ENCODE data around the gene LSMEM2.
A peak's percentile ranks its signal among the peaks of the same experiment; 100 is the strongest.
"Not testable (repeated sequence)": the region's sequence is repeated elsewhere in the genome, so short reads cannot be mapped to it uniquely, and the experiment has no call there.

Gene LSMEM2

GRCh38 chr3:50245831-50246516, 32.9 kb upstream of the LSMEM2 start:
- peak; percentile 96 for DNase-seq (ENCODE audit: low read depth)

GRCh38 chr3:50246517-50246954, 32.4 kb upstream of the LSMEM2 start:
- peak; percentile 54 for DNase-seq (ENCODE audit: low read depth)

- DNase-seq (ENCODE audit: low read depth) = no peak
Observed at GRCh38 chr3:50248387-50248786, 30.5 kb upstream of the LSMEM2 start.

- no peak for DNase-seq (ENCODE audit: low read depth)
Observed at GRCh38 chr3:50249457-50249856, 29.4 kb upstream of the LSMEM2 start.

GRCh38 chr3:50250514-50250913, 28.4 kb upstream of the LSMEM2 start:
- no peak for DNase-seq (ENCODE audit: low read depth)

- DNase-seq (ENCODE audit: low read depth) = no peak
Observed at GRCh38 chr3:50251220-50251619, 27.7 kb upstream of the LSMEM2 start.

- no peak for DNase-seq (ENCODE audit: low read depth)
Observed at GRCh38 chr3:50254577-50255250, 24.2 kb upstream of the LSMEM2 start.

GRCh38 chr3:50255251-50255615, 23.7 kb upstream of the LSMEM2 start:
- no peak for DNase-seq (ENCODE audit: low read depth)

GRCh38 chr3:50256978-50257890, 21.7 kb upstream of the LSMEM2 start:
- DNase-seq (ENCODE audit: low read depth) = no peak

- DNase-seq (ENCODE audit: low read depth) = no peak
Observed at GRCh38 chr3:50258029-50258680, 20.7 kb upstream of the LSMEM2 start.

GRCh38 chr3:50258979-50259378, 19.9 kb upstream of the LSMEM2 start:
- DNase-seq (ENCODE audit: low read depth) = no peak

GRCh38 chr3:50259432-50260026, 19.4 kb upstream of the LSMEM2 start:
- DNase-seq (ENCODE audit: low read depth) = no peak

- peak; percentile 78 for DNase-seq (ENCODE audit: low read depth)
Observed at GRCh38 chr3:50260027-50260941, 18.6 kb upstream of the LSMEM2 start.

- DNase-seq (ENCODE audit: low read depth) = no peak
Observed at GRCh38 chr3:50260942-50261441, 17.9 kb upstream of the LSMEM2 start.

- DNase-seq (ENCODE audit: low read depth) = no peak
Observed at GRCh38 chr3:50261505-50261904, 17.4 kb upstream of the LSMEM2 start.

GRCh38 chr3:50262200-50262599, 16.7 kb upstream of the LSMEM2 start:
- not testable (repeated sequence) for DNase-seq (ENCODE audit: low read depth)

- DNase-seq (ENCODE audit: low read depth) = no peak
Observed at GRCh38 chr3:50262778-50263177, 16.1 kb upstream of the LSMEM2 start.

GRCh38 chr3:50263478-50264382, 15.2 kb upstream of the LSMEM2 start:
- DNase-seq (ENCODE audit: low read depth) = no peak

- no peak for DNase-seq (ENCODE audit: low read depth)
Observed at GRCh38 chr3:50264383-50264963, 14.4 kb upstream of the LSMEM2 start.
